MV-4-11 (cell line): ENCODE results near the gene OTUD4.
A peak's percentile ranks its signal among the peaks of the same experiment; 100 is the strongest.

Experiments used
- DNase-seq: peaks from one replicate; lab custom pipeline; 2025; lab: John Stamatoyannopoulos, UW

Gene OTUD4

GRCh38 chr4:145130130-145130529 is 50.3 kb downstream of the OTUD4 start:
- DNase-seq: no peak

- DNase-seq: no peak
Measured at GRCh38 chr4:145125396-145125795, 55.0 kb downstream of the OTUD4 start.

- DNase-seq: no peak
Measured at GRCh38 chr4:145108128-145108527, 72.3 kb downstream of the OTUD4 start.

- no peak for DNase-seq
Measured at GRCh38 chr4:145107126-145107525, 73.3 kb downstream of the OTUD4 start.

GRCh38 chr4:145103496-145103895 is 76.9 kb downstream of the OTUD4 start:
- DNase-seq: peak; percentile 29

- DNase-seq: no peak
Measured at GRCh38 chr4:145102619-145103018, 77.8 kb downstream of the OTUD4 start.

- no peak for DNase-seq
Measured at GRCh38 chr4:145101091-145101490, 79.3 kb downstream of the OTUD4 start.

- DNase-seq: peak; percentile 47
Measured at GRCh38 chr4:145099653-145100052, 80.7 kb downstream of the OTUD4 start.

GRCh38 chr4:145098675-145099037 is 81.7 kb downstream of the OTUD4 start:
- peak; percentile 54 for DNase-seq

GRCh38 chr4:145097821-145098674 is 82.3 kb downstream of the OTUD4 start, which contains the start of the genes ABCE1 and ANAPC10:
Gene ABCE1, plus strand, starts transcription at chr4:145098311. Its CDS starts 6,102 bp downstream, at chr4:145104413.
Gene ANAPC10, minus strand, starts transcription at chr4:145098196. Its CDS starts 2,097 bp downstream, at chr4:145096099.
- DNase-seq: peak; percentile 94

GRCh38 chr4:145097331-145097820 is 83.0 kb downstream of the OTUD4 start:
- DNase-seq: peak; percentile 34

GRCh38 chr4:145093638-145094037 is 86.8 kb downstream of the OTUD4 start:
- DNase-seq: no peak

GRCh38 chr4:145090380-145090779 is 90.0 kb downstream of the OTUD4 start:
- DNase-seq: no peak

GRCh38 chr4:145083891-145084605 is 96.3 kb downstream of the OTUD4 start:
- no peak for DNase-seq
